GM12892 (cell line): ENCODE data around the gene BLCAP.

Experiments used
- POLR2A ChIP-seq: IDR thresholded peaks from 2 replicates; pipeline ENCODE4 v1.6.1; 2011; ENCODE audit warnings: low read depth, low read length, control low read depth
- POLR2AphosphoS5 ChIP-seq: IDR thresholded peaks from 2 replicates; pipeline ENCODE4 v1.6.1; 2011; ENCODE audit warnings: low read depth, low read length, control low read depth
- TAF1 ChIP-seq: IDR thresholded peaks from 2 replicates; pipeline ENCODE4 v1.6.1; 2011; ENCODE audit warnings: low read depth, mild to moderate bottlenecking, control low read depth, low read length, borderline replicate concordance

- TF ChIP-seq POLR2A, result no peak
- no peak for TF ChIP-seq POLR2AphosphoS5
- TF ChIP-seq TAF1, result no peak
Measured at GRCh38 chr20:37477041-37477440, 50.6 kb downstream of the BLCAP start.
